Sigmoid colon (tissue), 4 donors: ENCODE results near the gene TRIM25.

Source experiments
- CTCF ChIP-seq, 4 experiments: fragments of 450-650 bp in 3 of 4; fragments of 200-600 bp in 1 of 4; IDR thresholded peaks; one replicate each; pipeline ENCODE4 v1.5.1; 2016 to 2019; ENCODE audit warnings: antibody characterized with exemption in 4 of 4, mild to moderate bottlenecking in 3 of 4, moderate library complexity in 2 of 4
- EP300 ChIP-seq, 4 donors: sonication (generic); formaldehyde crosslinking; IDR thresholded peaks; one replicate each; pipeline ENCODE4 v1.6.1; 2017; ENCODE audit warnings: antibody characterized with exemption in 4 of 4

GRCh38 chr17:56887552-56888467 is 26.0 kb downstream of the TRIM25 start:
- no peak for TF ChIP-seq EP300 (IDR thresholded peaks at IDR 0.05)
- no peak for TF ChIP-seq CTCF (IDR thresholded peaks at IDR 0.05)
